ENCODE data around the gene CA12.

The CA12 gene

DNA sequence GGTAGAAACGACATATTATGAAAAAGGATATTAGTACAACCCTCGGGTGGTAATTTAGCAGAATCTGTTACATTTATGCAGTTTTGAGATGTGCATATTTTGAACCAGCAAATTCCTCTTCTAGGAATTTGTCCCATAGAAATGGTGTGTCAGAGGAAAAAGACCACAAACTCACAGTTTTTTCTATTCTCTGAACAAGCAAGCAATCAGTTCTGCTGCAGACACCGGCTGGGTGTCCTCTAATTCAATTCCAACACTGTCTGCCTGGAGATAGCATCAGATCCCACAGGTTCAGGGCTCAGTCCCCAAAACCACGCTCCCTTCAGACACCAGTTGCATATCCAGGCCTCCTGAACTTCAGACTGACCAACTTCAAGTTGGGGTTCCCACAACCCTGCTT lies 67.8 kb downstream of the CA12 start:
- Mint-ChIP-seq H3K27me3 (ENCODE audit: low read depth) (peaks cover 33% of the 10 kb centered on the region), H3K9me3 (no peaks in the 10 kb centered on the region), H3K4me1 (ENCODE audit: low read depth) (no peaks in the 10 kb centered on the region), H3K27ac (no peak overlapping the region), H3K36me3 (ENCODE audit: low read depth) (no peaks in the 10 kb centered on the region), H3K4me3 (no peak overlapping the region)

- no peak overlapping the region for H3K27ac Mint-ChIP-seq
- no peak overlapping the region for H3K4me3 Mint-ChIP-seq
- no peaks in the 10 kb centered on the region for H3K9me3 Mint-ChIP-seq
- H3K4me1 Mint-ChIP-seq (ENCODE audit: low read depth): no peaks in the 10 kb centered on the region
- peaks cover 26% of the 10 kb centered on the region for H3K27me3 Mint-ChIP-seq (ENCODE audit: low read depth)
- H3K36me3 Mint-ChIP-seq (ENCODE audit: low read depth): no peaks in the 10 kb centered on the region
These were observed 69.4 kb downstream of the CA12 start for GRCh38 chr15:63312286-63312685.

DNA sequence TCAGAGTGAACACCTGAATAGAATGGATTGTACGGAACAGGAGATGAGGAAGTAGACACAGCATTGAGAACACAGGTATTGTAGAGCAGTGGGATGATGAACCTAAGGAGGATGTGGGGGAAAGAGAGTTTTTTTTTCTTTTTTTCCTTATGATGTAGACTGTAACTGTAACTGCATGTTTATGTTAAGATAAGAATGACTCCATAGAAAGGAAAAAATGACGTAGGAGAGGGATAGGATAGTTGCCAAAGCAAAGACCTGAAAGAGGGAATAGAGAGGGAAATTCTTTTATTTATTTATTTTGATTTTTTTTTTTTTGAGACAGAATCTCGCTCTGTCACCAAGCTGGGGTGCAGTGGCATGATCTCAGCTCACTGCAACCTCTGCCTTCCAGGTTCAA lies 71.0 kb downstream of the CA12 start:
- no peaks in the 10 kb centered on the region for H3K4me1 Mint-ChIP-seq (ENCODE audit: low read depth)
- H3K36me3 Mint-ChIP-seq (ENCODE audit: low read depth): no peaks in the 10 kb centered on the region
- no peak overlapping the region for H3K27ac Mint-ChIP-seq

GRCh38 chr15:63308947-63309346 lies 72.7 kb downstream of the CA12 start:
- Mint-ChIP-seq H3K4me3 (no peak overlapping the region), H3K9me3 (no peaks in the 10 kb centered on the region), H3K27ac (no peak overlapping the region), H3K36me3 (ENCODE audit: low read depth) (no peaks in the 10 kb centered on the region), H3K27me3 (ENCODE audit: low read depth) (peaks cover 14% of the 10 kb centered on the region), H3K4me1 (ENCODE audit: low read depth) (no peaks in the 10 kb centered on the region)

More for the DNA sequence above, 71.0 kb downstream of the CA12 start:
- H3K27me3 Mint-ChIP-seq (ENCODE audit: low read depth): peaks cover 18% of the 10 kb centered on the region
- H3K4me3 Mint-ChIP-seq: no peak overlapping the region
- no peaks in the 10 kb centered on the region for H3K9me3 Mint-ChIP-seq

GRCh38 chr15:63308491-63308890 lies 73.2 kb downstream of the CA12 start:
- H3K9me3 Mint-ChIP-seq: no peaks in the 10 kb centered on the region
- no peaks in the 10 kb centered on the region for H3K36me3 Mint-ChIP-seq (ENCODE audit: low read depth)
- H3K27ac Mint-ChIP-seq: no peak overlapping the region
- peaks cover 13% of the 10 kb centered on the region for H3K27me3 Mint-ChIP-seq (ENCODE audit: low read depth)
- H3K4me1 Mint-ChIP-seq (ENCODE audit: low read depth): no peaks in the 10 kb centered on the region
- H3K4me3 Mint-ChIP-seq: no peak overlapping the region

GRCh38 chr15:63306492-63307073 lies 75.1 kb downstream of the CA12 start:
- Mint-ChIP-seq H3K27ac (no peak overlapping the region), H3K9me3 (no peaks in the 10 kb centered on the region), H3K36me3 (ENCODE audit: low read depth) (no peaks in the 10 kb centered on the region), H3K4me3 (no peak overlapping the region), H3K4me1 (ENCODE audit: low read depth) (no peaks in the 10 kb centered on the region), H3K27me3 (ENCODE audit: low read depth) (peaks cover 6% of the 10 kb centered on the region)

DNA sequence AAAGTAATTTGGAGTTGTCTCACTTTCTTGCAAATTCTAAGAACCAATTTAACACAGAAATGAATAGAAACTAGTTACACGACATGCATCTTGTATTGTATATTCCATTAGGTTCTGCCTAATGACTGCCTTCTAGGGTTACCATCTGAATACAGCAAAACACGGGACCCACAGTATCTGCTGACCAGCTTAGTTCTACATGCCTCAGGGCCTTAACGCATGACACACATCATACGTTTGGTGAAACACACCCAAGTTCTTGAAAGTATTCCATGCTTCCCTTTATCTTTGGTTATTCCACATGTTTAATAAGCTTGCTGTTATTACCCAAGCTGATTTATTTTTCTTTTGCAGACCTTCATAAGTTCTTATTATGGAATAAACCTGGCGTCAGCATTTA lies 76.4 kb downstream of the CA12 start:
- no peak overlapping the region for H3K4me3 Mint-ChIP-seq

DNA sequence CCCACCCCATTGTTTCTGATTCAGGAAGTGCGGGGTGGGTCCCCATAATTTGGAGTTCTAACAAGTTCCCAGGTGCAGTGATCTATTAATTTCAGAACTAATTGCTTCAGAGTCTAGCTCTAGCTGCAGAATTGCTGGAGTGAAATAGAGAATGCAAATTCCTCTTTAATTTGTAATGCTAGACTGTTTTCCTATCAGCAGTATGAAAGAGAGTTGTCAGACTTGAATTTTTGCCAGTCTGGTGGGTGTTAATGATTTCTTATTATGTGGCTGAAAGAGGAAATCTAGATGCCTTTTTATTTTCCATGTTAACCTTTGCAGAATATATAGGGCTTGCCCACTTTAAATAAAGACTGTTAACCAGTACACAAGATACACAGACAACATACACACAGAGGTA lies 80.6 kb downstream of the CA12 start:
- H3K27me3 Mint-ChIP-seq (ENCODE audit: low read depth): no peaks in the 10 kb centered on the region

More for the DNA sequence above, 76.4 kb downstream of the CA12 start:
- H3K9me3 Mint-ChIP-seq: no peaks in the 10 kb centered on the region
- H3K36me3 Mint-ChIP-seq (ENCODE audit: low read depth): no peaks in the 10 kb centered on the region
- peaks cover 2% of the 10 kb centered on the region for H3K27me3 Mint-ChIP-seq (ENCODE audit: low read depth)
- no peak overlapping the region for H3K27ac Mint-ChIP-seq
- no peaks in the 10 kb centered on the region for H3K4me1 Mint-ChIP-seq (ENCODE audit: low read depth)

GRCh38 chr15:63299943-63300575 lies 81.6 kb downstream of the CA12 start:
- no peak overlapping the region for H3K4me3 Mint-ChIP-seq
- H3K4me1 Mint-ChIP-seq (ENCODE audit: low read depth): peaks cover 3% of the 10 kb centered on the region
- H3K27ac Mint-ChIP-seq: no peak overlapping the region
- H3K36me3 Mint-ChIP-seq (ENCODE audit: low read depth): peaks cover 3% of the 10 kb centered on the region
- H3K27me3 Mint-ChIP-seq (ENCODE audit: low read depth): no peaks in the 10 kb centered on the region
- no peaks in the 10 kb centered on the region for H3K9me3 Mint-ChIP-seq

More for the DNA sequence above, 80.6 kb downstream of the CA12 start:
- peaks cover 3% of the 10 kb centered on the region for H3K4me1 Mint-ChIP-seq (ENCODE audit: low read depth)
- peaks cover 3% of the 10 kb centered on the region for H3K36me3 Mint-ChIP-seq (ENCODE audit: low read depth)
- no peak overlapping the region for H3K4me3 Mint-ChIP-seq
- no peak overlapping the region for H3K27ac Mint-ChIP-seq
- H3K9me3 Mint-ChIP-seq: no peaks in the 10 kb centered on the region

GRCh38 chr15:63296195-63296594 lies 85.5 kb downstream of the CA12 start:
- Mint-ChIP-seq H3K36me3 (ENCODE audit: low read depth) (peaks cover 3% of the 10 kb centered on the region), H3K4me3 (no peak overlapping the region), H3K4me1 (ENCODE audit: low read depth) (peaks cover 3% of the 10 kb centered on the region), H3K27me3 (ENCODE audit: low read depth) (no peaks in the 10 kb centered on the region), H3K27ac (no peak overlapping the region), H3K9me3 (no peaks in the 10 kb centered on the region)

DNA sequence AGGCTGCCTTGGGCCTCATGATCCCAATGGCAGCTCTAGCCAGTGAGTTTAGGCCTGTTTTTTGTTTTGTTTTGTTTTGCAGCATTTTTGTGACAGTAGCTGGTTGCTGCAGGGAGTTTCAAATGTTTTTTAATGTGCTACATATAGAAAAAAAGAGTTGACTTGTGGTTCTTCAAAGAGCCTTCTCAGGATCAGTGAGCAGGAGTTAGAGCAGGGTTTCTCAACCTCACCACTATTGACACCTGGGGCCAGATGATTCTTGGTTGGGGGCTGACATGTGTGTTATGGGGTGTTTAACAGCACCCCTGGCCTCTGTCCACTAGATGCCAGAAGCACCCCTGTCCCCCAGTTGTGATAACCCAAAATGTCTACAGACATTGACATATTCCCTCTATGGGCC lies 86.3 kb downstream of the CA12 start:
- H3K4me3 Mint-ChIP-seq: no peak overlapping the region
- H3K27ac Mint-ChIP-seq: no peak overlapping the region
- peaks cover 3% of the 10 kb centered on the region for H3K36me3 Mint-ChIP-seq (ENCODE audit: low read depth)
- H3K9me3 Mint-ChIP-seq: no peaks in the 10 kb centered on the region
- H3K4me1 Mint-ChIP-seq (ENCODE audit: low read depth): peaks cover 3% of the 10 kb centered on the region
- H3K27me3 Mint-ChIP-seq (ENCODE audit: low read depth): no peaks in the 10 kb centered on the region

DNA sequence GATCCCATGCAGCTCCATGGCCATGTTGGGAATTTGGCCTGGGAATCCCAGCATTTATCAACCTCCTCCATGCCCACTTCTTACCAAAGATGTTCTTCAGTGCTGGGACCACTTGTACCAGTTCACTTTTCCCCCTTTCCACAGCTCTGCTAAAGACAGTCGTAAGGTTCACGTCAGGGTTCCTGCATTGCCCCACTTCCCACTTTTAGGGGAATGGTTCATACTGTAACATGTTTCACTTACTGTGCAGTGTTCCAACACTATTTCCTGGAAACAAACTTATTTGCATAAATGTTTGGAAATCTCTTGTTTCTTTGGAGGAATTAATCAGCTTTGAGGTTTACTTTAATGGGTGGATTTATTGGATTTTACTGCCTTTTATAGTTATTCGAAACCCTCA lies 87.3 kb downstream of the CA12 start:
- H3K36me3 Mint-ChIP-seq (ENCODE audit: low read depth): peaks cover 3% of the 10 kb centered on the region
- no peaks in the 10 kb centered on the region for H3K9me3 Mint-ChIP-seq
- H3K4me3 Mint-ChIP-seq: no peak overlapping the region
- H3K27ac Mint-ChIP-seq: no peak overlapping the region
- H3K27me3 Mint-ChIP-seq (ENCODE audit: low read depth): no peaks in the 10 kb centered on the region
- H3K4me1 Mint-ChIP-seq (ENCODE audit: low read depth): peaks cover 3% of the 10 kb centered on the region

- H3K4me1 Mint-ChIP-seq (ENCODE audit: low read depth): peaks cover 8% of the 10 kb centered on the region
- H3K9me3 Mint-ChIP-seq: no peaks in the 10 kb centered on the region
- H3K4me3 Mint-ChIP-seq: no peak overlapping the region
- H3K36me3 Mint-ChIP-seq (ENCODE audit: low read depth): peaks cover 9% of the 10 kb centered on the region
- H3K27ac Mint-ChIP-seq: no peak overlapping the region
- H3K27me3 Mint-ChIP-seq (ENCODE audit: low read depth): no peaks in the 10 kb centered on the region
These were observed 88.9 kb downstream of the CA12 start for GRCh38 chr15:63292771-63293170.

- Mint-ChIP-seq H3K9me3 (no peaks in the 10 kb centered on the region), H3K4me3 (no peak overlapping the region), H3K4me1 (ENCODE audit: low read depth) (peaks cover 8% of the 10 kb centered on the region), H3K27ac (no peak overlapping the region), H3K27me3 (ENCODE audit: low read depth) (no peaks in the 10 kb centered on the region), H3K36me3 (ENCODE audit: low read depth) (peaks cover 10% of the 10 kb centered on the region)
These were observed 89.4 kb downstream of the CA12 start for GRCh38 chr15:63292241-63292640.

DNA sequence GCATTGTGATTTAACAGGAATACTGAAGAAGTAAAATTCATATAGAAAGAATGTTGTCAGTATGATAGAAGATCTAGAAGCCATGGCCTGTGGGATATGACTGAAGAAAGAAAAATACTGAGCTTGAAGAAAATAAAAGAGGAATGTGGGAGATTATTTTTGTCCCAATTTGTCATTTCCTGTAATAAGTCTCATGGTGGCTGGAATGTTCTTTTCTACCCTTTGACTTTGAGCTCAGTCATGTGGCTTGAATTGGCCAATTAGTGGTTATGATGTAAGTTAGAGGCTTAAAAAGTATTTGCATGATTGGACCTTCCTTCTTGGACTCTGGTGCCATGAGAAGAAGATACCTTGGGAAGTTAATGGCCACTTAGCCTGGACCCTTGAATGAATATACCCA lies 90.1 kb downstream of the CA12 start:
- no peaks in the 10 kb centered on the region for H3K27me3 Mint-ChIP-seq (ENCODE audit: low read depth)

More for the DNA sequence above, 90.1 kb downstream of the CA12 start:
- no peak overlapping the region for H3K27ac Mint-ChIP-seq
- H3K4me1 Mint-ChIP-seq (ENCODE audit: low read depth): peaks cover 8% of the 10 kb centered on the region
- H3K36me3 Mint-ChIP-seq (ENCODE audit: low read depth): peaks cover 13% of the 10 kb centered on the region
- H3K9me3 Mint-ChIP-seq: no peaks in the 10 kb centered on the region
- H3K4me3 Mint-ChIP-seq: no peak overlapping the region
